ENCODE measurements around the gene GK2. TPM values are rescaled to one million over a fixed set of nuclear protein-coding genes. Genes with fewer than 3 reads are reported as not detected.

The GK2 gene
- total RNA-seq, 1 donor from 2014 or later, result not detected

DNA sequence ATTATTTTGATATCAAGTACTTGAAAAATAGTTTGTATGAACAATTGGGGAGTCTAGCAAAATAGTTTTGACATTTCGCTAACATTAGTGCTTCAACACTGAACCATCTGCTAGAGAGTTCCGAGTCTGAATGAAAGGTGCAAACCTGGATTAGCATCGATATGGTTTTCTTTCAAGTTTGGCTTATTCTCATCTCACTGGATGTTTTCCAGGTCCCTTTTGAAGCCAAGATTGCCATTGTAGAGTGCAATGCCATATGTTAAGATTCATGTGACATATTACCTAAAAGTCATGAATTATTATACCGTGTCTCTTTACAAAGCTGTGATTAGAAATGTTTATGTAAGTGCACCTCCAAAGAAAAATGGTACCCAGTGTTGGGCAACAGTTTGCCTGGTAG, 45.4 kb downstream of the GK2 start:
- Histone ChIP-seq H4K20me1 (ENCODE audit: insufficient read depth, low read length) (no peaks in the 10 kb centered on the region), H3K4me3 (ENCODE audit: insufficient read depth, low read depth, low read length) (no peak overlapping the region), H3K9me3 (ENCODE audit: insufficient read depth, low read depth, low read length) (no peaks in the 10 kb centered on the region), H3K27ac (ENCODE audit: low read depth, low read length) (no peak overlapping the region), H3K36me3 (ENCODE audit: insufficient read depth, low read length) (no peaks in the 10 kb centered on the region), H2AFZ (ENCODE audit: low read depth, low read length) (no peak overlapping the region), H3K27me3 (ENCODE audit: insufficient read depth, low read length) (no peaks in the 10 kb centered on the region), H3K4me1 (ENCODE audit: insufficient read depth, low read length) (no peaks in the 10 kb centered on the region), H3K4me2 (ENCODE audit: low read length) (no peak overlapping the region), H3K9ac (ENCODE audit: low read length) (no peak overlapping the region), H3K79me2 (ENCODE audit: insufficient read depth, low read length) (no peaks in the 10 kb centered on the region)
- TF ChIP-seq, protein P1, sequence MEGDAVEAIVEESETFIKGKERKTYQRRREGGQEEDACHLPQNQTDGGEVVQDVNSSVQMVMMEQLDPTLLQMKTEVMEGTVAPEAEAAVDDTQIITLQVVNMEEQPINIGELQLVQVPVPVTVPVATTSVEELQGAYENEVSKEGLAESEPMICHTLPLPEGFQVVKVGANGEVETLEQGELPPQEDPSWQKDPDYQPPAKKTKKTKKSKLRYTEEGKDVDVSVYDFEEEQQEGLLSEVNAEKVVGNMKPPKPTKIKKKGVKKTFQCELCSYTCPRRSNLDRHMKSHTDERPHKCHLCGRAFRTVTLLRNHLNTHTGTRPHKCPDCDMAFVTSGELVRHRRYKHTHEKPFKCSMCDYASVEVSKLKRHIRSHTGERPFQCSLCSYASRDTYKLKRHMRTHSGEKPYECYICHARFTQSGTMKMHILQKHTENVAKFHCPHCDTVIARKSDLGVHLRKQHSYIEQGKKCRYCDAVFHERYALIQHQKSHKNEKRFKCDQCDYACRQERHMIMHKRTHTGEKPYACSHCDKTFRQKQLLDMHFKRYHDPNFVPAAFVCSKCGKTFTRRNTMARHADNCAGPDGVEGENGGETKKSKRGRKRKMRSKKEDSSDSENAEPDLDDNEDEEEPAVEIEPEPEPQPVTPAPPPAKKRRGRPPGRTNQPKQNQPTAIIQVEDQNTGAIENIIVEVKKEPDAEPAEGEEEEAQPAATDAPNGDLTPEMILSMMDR (IDR thresholded peaks at IDR 0.05; ENCODE audit: insufficient read depth, low read depth, low read length), result no peak
- no peak for TF ChIP-seq EZH2 (IDR thresholded peaks at IDR 0.05; ENCODE audit: insufficient read depth, low read length)
- H3K4me3 Mint-ChIP-seq (ENCODE audit: unreplicated experiment), result no peak overlapping the region
- no peaks in the 10 kb centered on the region for H3K4me1 Mint-ChIP-seq (ENCODE audit: low read depth, unreplicated experiment)
- H3K27me3 Mint-ChIP-seq (ENCODE audit: low read depth, unreplicated experiment), result no peaks in the 10 kb centered on the region
- no peaks in the 10 kb centered on the region for H3K9me3 Mint-ChIP-seq (ENCODE audit: unreplicated experiment)
- H3K36me3 Mint-ChIP-seq (ENCODE audit: low read depth, unreplicated experiment), result no peaks in the 10 kb centered on the region
- no peak overlapping the region for H3K27ac Mint-ChIP-seq (ENCODE audit: unreplicated experiment)
- FAIRE-seq (no peak), DNase-seq (ENCODE audit: low read depth) (no peak)

DNA sequence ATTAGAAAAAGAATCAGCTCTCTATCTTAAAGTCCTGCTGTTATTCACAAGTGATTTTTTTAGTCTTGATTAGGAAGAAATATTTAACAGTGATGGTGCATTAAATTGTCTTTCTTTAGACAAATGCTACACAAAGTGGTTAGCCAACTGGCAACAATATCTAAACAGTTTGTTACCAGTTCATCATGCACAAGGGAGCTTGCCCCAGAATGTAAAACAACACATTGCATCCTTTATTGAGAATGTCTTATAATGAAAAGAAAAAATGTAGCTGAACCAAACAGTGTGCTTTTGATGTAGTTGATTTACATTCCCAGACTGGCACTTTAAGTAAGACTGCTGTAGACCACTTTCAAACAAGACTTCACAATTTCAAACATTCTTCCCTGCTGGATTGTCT, 48.0 kb downstream of the GK2 start:
- FAIRE-seq (no peak), DNase-seq (ENCODE audit: low read depth) (no peak)
- Histone ChIP-seq H3K4me2 (ENCODE audit: low read length) (no peak overlapping the region), H4K20me1 (ENCODE audit: insufficient read depth, low read length) (no peaks in the 10 kb centered on the region), H3K27ac (ENCODE audit: low read depth, low read length) (no peak overlapping the region), H3K36me3 (ENCODE audit: insufficient read depth, low read length) (no peaks in the 10 kb centered on the region), H3K79me2 (ENCODE audit: insufficient read depth, low read length) (no peaks in the 10 kb centered on the region), H3K9ac (ENCODE audit: low read length) (no peak overlapping the region), H3K9me3 (ENCODE audit: insufficient read depth, low read depth, low read length) (no peaks in the 10 kb centered on the region), H3K4me3 (ENCODE audit: insufficient read depth, low read depth, low read length) (no peak overlapping the region), H3K4me1 (ENCODE audit: insufficient read depth, low read length) (no peaks in the 10 kb centered on the region), H2AFZ (ENCODE audit: low read depth, low read length) (no peak overlapping the region), H3K27me3 (ENCODE audit: insufficient read depth, low read length) (no peaks in the 10 kb centered on the region)
- Mint-ChIP-seq H3K27me3 (ENCODE audit: low read depth, unreplicated experiment) (no peaks in the 10 kb centered on the region), H3K9me3 (ENCODE audit: unreplicated experiment) (no peaks in the 10 kb centered on the region), H3K36me3 (ENCODE audit: low read depth, unreplicated experiment) (no peaks in the 10 kb centered on the region), H3K27ac (ENCODE audit: unreplicated experiment) (no peak overlapping the region), H3K4me1 (ENCODE audit: low read depth, unreplicated experiment) (no peaks in the 10 kb centered on the region), H3K4me3 (ENCODE audit: unreplicated experiment) (no peak overlapping the region)
- TF ChIP-seq EZH2 (IDR thresholded peaks at IDR 0.05; ENCODE audit: insufficient read depth, low read length), result no peak
- TF ChIP-seq, protein P1 (IDR thresholded peaks at IDR 0.05; ENCODE audit: insufficient read depth, low read depth, low read length), result no peak

DNA sequence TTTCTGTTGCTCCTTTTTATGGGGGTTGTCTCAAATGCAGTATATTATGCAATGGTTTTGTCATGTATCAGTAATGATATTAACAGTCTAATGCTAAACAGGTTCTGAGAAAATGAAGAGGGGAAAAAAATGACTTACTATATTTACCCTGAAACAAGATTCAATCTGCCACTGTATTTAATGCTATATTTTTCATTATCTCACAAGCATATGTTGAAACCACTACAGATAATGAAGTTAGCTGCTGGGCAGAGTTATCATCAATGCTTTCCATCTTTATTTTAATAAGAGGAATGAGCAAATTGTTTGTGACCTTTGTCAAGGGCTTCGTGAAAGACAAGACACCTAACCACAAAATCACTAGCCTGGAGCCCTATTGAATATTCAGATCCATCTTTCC, 49.6 kb downstream of the GK2 start:
- no peak overlapping the region for H3K27ac Mint-ChIP-seq (ENCODE audit: unreplicated experiment)
- DNase-seq (ENCODE audit: low read depth) (no peak), FAIRE-seq (no peak)
- H3K4me3 ChIP-seq (ENCODE audit: insufficient read depth, low read depth, low read length), result no peak overlapping the region
- H3K4me1 ChIP-seq (ENCODE audit: insufficient read depth, low read length), result no peaks in the 10 kb centered on the region
- no peak overlapping the region for H3K4me3 Mint-ChIP-seq (ENCODE audit: unreplicated experiment)
- no peaks in the 10 kb centered on the region for H3K36me3 ChIP-seq (ENCODE audit: insufficient read depth, low read length)
- H3K36me3 Mint-ChIP-seq (ENCODE audit: low read depth, unreplicated experiment), result no peaks in the 10 kb centered on the region
- H3K27me3 ChIP-seq (ENCODE audit: insufficient read depth, low read length), result no peaks in the 10 kb centered on the region
- no peak overlapping the region for H3K27ac ChIP-seq (ENCODE audit: low read depth, low read length)
- TF ChIP-seq, protein P1 (IDR thresholded peaks at IDR 0.05; ENCODE audit: insufficient read depth, low read depth, low read length), result no peak
- TF ChIP-seq EZH2 (IDR thresholded peaks at IDR 0.05; ENCODE audit: insufficient read depth, low read length), result no peak
- no peaks in the 10 kb centered on the region for H3K9me3 ChIP-seq (ENCODE audit: insufficient read depth, low read depth, low read length)
- no peaks in the 10 kb centered on the region for H4K20me1 ChIP-seq (ENCODE audit: insufficient read depth, low read length)
- H3K79me2 ChIP-seq (ENCODE audit: insufficient read depth, low read length), result no peaks in the 10 kb centered on the region
- H2AFZ ChIP-seq (ENCODE audit: low read depth, low read length), result no peak overlapping the region
- no peak overlapping the region for H3K4me2 ChIP-seq (ENCODE audit: low read length)
- no peaks in the 10 kb centered on the region for H3K27me3 Mint-ChIP-seq (ENCODE audit: low read depth, unreplicated experiment)
- H3K4me1 Mint-ChIP-seq (ENCODE audit: low read depth, unreplicated experiment), result no peaks in the 10 kb centered on the region
- H3K9me3 Mint-ChIP-seq (ENCODE audit: unreplicated experiment), result no peaks in the 10 kb centered on the region
- no peak overlapping the region for H3K9ac ChIP-seq (ENCODE audit: low read length)

All from astrocyte (in vitro differentiated cells and primary cell).